NCI-H1105 treated with DMSO at 0.1 percent for 48 hours (cell line): Measurements from ENCODE around the gene TUBA1B.
A peak's percentile ranks its signal among the peaks of the same experiment; 100 is the strongest.
"Not testable (repeated sequence)": the region's sequence is repeated elsewhere in the genome, so short reads cannot be mapped to it uniquely, and the experiment has no call there.

Experiments
- DNase-seq: peaks from one replicate; lab custom pipeline; 2025; lab: John Stamatoyannopoulos, UW

Gene TUBA1B

DNA sequence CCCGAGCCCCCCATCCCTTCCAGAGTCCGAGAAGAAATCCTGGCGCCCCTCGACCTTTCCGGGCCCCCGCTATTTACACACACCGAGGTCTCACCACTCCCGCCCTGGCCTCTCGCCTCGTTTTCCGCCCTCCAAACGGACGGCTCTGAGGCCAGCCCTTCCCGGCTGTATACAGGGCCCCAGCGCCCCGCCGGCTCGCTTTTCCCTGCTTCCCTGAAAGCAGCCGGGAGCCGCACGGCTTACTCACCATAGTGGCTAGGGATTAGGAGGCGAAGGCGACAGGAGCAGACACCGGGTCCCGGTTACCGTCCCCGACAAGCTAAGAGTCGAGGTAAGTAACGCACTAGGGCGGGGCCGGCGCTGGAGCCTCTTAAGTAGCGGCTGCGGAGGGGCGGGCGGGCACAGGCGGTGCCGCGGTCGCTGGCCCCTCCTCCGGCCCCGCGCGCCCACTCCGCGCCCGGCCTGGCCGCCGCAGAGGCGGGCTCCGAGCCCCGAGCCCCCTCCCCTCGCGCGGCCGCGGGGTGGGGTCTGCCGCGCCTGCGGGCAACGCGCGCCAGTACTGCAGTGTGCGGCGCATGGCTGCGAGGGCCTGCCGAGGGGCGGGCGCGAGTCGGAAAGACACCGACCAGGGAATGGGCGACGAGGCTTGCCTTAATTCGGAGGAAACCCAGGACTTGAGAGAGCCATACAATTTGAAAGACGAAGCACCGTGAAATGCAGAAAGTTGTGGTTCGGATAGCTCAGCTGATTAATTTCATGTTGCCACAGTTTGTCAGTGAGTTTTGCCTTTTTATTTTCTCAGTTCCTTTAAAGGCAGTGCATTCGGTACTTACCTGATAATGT is at the start of gene TUBA1B:
TUBA1B (minus strand) TSS at position 345 of the 843 bp plus-strand sequence; CDS start at position 250, 95 bp downstream.
- DNase-seq, result peak; percentile 79

DNA sequence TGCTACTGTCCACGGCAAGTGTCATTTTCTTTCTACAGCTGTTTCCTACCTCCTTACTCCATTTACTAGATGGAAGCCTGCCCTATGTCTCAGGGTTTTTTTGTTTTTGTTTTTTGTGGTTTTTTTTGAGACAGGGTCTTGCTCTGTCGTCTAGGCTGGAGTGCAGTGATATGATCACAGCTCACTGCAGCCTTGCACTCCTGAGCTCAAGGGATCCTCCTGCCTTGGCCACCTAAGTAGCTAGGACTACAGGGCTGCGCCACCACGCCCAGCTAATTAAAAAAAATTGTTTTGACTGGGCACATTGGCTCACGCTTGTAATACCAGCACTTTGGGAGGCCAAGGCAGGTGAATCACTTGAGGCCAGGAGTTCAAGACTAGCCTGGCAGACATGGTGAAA is 43.0 kb upstream of the TUBA1B start:
- no peak for DNase-seq

DNA sequence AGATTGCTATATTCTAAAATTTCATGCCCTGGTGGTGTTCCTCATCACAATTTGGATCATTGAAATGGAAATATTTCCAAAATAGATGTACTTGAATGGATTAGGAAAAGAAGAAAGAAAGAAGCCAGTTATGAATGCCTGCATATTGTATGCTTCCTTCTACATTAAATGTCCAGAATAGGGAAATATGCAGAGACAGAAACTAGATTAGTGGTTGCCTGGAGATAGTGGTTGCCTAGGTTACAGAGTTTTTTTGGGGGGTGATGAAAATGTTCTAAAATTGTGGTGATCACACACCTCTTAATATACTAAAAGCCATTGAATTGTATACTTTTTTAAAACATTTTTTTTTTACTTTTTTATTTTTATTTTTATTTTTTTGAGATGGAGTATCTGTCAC is 39.7 kb upstream of the TUBA1B start:
- DNase-seq, result no peak

DNA sequence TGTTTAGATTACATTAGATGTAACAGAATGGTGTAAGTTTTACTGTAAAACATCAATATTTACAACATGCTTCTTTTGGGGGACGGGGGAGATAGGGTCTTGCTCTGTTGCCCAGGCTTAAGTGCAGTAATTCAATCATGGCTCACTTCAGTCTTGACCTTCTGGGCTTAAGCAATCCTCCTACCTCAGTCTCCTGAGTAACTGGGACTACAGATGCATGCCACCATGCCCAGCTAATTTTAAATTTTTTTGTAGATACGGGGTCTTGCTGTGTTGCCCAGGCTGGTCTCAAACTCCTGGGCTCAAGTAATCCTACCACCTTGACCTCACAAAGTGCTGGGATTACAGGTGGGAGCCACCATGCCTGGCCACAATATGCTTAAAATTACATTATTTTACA is 33.9 kb upstream of the TUBA1B start:
- DNase-seq, result no peak

DNA sequence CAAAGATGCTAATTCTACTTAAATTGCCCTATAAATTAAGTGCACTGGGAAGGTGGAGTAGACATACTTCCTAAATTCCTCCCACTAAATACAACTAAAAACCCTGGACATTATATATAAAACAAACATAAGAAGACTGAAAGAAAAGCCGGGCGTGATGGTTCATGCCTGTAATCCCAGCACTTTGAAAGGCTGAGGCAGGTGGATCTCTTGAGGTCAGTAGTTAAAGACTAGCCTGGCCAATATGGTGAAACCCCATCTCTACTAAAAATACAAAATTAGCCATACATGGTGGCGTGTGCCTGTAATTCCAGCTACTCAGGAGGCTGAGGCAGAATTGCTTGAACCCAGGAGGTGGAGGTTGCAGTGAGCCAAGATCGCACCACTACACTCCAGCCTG is 30.7 kb upstream of the TUBA1B start:
- not testable (repeated sequence) for DNase-seq

DNA sequence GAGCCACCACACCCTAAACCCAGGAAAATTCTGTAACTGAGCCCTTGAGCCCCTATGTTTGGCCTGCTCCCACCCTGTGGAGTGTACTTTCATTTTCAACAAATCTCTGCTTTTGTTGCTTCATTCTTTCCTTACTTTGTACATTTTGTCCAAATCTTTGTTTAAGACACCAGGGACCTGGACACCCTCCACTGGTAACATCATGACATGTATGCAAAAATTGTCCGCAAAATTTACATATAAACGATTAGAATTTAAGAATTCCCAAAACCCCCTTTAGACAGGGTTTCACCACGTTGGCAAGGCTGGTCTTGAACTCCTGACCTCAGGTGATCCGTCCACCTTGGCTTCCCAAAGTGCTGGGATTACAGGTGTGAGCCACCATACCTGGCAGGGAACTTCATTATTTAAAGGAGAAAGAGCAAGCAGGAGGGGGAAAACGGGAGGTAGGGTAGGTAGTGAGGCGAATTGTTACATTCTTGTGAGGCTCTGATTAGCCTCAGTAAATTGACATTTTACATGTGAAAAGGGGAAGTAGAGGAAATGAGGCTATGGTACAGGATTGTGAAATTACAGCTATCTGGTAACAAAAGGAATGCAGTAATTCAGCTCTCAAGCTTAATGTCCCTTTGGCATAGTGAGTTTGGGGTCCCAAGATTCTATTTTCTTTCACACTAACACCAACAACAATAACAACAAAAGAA is 30.0 kb upstream of the TUBA1B start:
- no peak for DNase-seq

DNA sequence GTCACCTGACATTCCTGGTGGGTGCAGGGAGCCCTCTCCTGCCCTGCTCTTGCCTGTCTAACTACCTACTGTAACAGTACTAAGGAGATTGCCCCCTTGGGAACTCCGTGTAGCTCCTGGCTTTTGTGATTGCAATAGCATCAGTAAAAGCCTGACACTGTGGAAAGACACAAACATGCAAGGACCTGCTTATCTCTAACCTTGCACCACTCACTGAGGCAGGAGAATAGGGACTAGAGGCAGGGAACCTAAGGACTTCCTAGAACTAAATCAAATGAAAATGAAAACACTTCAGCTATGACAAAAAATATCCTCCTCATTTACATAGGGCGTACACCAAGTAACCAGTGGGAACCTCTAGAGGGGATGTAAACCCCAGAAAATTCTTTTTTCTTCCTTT is 29.2 kb upstream of the TUBA1B start:
- no peak for DNase-seq

DNA sequence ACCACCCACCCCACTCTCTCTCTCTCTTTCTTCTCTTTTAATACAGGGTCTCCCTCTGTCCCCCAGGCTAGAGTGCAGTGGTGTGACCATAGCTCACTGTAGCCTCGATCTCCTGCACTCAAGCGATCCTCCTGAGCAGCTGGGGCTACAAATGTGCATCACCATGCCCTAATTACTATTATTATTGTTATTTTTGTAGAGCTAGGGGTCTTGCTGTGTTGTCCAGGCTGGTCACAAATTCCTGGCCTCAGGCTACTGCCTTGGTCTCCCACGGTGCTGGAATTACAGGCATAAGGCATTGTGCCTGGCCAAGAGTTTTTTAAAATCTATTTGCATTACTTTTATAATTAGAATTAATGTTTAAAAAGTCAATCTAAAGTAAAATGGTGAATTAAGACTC is 23.0 kb upstream of the TUBA1B start:
- DNase-seq, result no peak

DNA sequence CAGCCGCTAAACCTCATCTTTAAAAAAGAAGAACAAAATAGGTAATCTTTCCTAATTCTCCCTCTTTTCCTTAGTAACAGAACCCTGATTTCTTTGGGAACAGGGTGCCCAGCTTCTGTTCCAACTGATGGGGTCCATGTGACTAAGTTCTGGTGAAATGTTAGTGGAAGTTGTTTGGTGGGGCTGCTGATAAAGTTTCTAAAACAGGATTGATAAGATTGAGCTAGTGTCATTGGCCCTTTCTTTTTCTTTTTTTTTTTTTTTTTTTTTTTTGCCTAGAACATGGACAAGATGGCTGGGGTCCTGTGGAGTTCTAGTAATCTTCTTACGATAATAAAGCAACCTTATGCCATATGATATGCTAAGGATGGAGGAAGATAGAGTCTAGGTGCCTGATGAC is 16.2 kb upstream of the TUBA1B start:
- DNase-seq, result no peak

DNA sequence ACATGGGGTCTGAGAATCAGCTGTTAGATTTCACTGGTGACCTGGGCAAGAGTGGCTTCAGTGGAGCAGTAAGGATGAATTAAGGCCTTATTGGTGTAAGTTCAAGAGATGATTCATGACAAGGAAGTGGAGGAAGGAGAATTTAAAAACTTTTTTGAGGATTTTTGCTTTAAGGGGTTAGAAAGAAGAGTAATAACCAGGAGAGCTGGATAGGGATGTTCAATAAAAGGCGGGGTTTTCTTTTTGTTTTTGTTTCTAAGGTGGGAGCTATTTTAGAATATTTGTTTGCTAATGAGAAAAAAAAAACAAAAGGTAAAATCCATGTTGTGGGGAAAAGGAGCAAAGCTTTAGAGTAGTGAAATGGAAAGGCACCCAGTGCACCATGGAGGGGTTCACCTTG is 15.2 kb upstream of the TUBA1B start:
- DNase-seq, result no peak

DNA sequence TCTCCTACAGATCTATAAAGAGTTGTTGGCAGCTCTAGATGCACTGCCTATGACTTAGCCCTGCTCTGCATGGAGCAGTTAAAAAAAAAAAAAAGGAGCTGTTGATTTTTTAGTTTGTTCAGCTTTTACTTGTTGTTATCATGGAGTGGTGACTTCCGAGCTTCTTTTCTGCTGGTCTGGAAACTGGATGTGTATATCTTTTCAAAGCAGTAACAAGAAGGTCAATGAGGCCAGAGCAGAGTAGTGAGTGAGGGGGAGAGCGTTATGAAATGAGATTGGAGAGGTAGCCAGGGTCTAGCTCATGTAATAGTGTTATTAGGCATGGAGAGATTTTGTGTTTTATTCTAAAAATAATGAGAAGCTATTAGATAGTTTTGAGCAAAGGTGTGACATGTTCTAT is 13.2 kb upstream of the TUBA1B start:
- DNase-seq, result no peak

DNA sequence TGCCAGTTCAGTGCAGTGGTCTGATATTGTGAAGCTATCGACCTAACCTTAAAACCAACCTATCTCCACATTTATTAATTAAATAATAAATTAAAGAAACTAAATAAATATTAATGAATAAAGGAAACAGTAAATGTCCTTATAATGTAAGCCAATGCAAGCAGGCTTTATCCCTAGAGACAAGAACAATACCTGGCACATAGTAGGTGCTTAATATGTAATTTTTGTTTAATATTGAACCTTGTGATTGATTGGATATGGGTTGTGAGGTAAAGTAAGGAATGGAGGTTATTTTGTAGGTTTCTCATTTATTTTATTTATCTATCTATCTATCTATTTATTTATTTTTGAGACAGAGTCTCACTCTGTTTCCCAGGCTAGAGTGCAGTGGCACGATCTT is 7.8 kb upstream of the TUBA1B start:
- DNase-seq, result no peak

DNA sequence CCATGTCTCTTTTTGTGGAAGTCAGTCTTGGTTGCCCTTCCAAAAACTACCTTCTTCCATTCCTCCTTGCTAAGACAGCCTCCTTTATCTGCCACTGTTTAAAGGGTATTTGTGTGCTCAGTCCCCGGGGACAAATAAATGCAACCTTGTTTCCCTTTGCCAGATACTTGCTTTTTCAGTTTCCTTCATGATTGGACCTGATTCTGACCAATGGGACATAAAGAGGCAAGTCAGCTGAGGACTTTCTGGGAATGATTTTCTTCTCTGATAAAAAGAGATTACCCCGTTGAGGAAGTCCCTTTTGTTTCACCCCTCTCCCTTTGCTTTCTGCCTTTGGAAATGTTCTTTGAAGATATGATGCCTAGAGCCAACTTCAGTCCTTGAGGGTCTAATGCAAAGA is 7.4 kb upstream of the TUBA1B start:
- DNase-seq, result no peak

DNA sequence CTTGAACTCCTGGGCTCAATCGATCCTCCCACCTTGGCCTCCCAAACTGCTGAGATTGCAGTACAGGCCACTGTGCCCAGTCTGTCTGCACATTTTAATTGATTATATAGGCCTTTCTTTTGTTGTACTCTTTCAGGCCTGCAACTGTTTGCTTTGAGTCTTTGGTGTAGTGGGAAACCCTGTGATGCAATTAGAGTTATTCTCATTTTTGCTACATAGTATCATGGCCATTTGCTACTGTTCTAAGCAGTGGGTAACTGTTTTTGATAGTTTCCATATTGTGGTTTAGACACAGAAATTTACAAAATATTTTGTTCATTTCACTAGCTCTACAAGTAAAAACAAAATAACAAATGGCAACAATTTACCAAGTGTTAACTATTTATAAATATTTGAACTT is 6.3 kb upstream of the TUBA1B start:
- no peak for DNase-seq

DNA sequence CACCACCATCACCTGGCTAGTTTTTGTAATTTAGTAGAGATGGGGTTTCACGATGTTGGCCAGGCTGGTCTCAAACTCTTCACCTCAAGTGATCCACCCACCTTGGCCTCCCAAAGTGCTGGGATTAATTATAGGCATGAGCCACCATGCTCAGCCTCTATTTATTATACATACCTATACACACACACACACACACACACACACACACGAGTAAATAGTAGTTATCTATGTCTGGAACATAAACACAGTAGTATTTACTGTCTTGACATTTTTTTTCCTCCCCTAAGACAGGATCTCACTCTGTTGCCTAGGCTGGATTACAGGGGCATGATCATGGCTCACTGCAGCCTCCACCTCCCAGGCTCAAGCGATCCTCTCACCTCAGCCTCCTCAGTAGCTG is 5.8 kb upstream of the TUBA1B start:
- not testable (repeated sequence) for DNase-seq

DNA sequence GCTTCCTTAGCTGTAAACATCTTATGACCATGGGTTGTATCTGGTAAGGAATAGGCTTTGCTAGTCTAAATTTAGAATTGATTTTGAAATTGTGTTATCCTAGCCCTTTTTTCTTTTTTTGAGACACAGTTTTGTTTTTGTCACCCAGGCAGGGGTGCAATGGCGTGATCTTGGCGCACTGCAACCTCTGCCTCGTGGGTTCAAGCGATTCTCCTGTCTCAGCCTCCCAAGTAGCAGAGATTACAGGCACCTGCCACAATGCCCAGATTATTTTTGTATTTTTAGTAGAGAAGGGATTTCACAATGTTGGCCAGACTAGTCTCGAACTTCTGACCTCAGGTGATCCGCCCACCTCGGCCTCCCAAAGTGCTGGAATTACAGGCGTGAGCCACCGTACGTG is 2.4 kb upstream of the TUBA1B start:
- no peak for DNase-seq

DNA sequence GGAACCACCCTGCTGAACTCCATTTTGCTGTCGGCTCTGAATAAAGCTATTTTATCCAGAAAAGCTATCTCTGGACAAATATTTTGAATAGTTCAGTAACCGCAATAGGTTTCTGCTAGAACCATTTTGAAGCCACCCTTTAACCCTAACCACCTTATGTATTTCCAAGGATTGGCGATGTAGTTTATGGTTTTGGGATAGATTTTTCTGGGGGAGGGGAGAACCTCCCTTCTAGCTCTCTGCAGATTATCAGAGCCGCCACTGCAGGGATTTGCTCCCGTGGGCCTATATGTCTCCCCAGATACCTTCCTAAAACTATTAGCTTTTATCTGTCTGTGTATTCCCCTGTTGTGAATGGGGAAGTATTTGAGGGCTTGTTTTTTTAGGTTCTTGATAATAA is 1.8 kb upstream of the TUBA1B start:
- DNase-seq, result no peak

DNA sequence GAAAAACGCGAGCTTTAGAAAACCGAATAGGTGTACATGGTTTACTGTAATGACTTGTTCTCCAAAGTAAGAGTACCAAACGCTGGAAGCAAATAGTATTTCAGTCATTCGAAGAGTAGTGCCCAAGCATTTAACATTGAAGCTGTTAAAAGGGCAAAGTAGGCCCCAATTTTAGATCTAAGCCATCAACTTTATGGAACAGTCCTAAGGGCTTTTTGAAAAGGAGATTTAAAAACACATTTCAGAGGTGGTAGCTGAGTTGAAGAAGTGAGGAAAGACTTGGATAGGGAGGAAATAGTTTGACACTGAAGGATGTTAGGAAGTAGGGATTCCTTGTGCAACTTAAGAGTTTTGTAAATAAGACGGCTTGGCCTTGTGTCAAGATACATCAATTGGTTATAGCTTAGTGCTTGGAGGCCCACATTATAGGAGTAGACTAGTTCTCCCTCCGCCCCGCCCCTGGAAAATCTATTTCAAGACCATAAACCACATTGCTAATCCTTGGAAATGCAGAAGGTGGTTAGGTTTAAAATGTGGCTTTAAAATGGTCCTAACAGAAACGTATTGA is 783 bp upstream of the TUBA1B start:
- peak; percentile 55 for DNase-seq

DNA sequence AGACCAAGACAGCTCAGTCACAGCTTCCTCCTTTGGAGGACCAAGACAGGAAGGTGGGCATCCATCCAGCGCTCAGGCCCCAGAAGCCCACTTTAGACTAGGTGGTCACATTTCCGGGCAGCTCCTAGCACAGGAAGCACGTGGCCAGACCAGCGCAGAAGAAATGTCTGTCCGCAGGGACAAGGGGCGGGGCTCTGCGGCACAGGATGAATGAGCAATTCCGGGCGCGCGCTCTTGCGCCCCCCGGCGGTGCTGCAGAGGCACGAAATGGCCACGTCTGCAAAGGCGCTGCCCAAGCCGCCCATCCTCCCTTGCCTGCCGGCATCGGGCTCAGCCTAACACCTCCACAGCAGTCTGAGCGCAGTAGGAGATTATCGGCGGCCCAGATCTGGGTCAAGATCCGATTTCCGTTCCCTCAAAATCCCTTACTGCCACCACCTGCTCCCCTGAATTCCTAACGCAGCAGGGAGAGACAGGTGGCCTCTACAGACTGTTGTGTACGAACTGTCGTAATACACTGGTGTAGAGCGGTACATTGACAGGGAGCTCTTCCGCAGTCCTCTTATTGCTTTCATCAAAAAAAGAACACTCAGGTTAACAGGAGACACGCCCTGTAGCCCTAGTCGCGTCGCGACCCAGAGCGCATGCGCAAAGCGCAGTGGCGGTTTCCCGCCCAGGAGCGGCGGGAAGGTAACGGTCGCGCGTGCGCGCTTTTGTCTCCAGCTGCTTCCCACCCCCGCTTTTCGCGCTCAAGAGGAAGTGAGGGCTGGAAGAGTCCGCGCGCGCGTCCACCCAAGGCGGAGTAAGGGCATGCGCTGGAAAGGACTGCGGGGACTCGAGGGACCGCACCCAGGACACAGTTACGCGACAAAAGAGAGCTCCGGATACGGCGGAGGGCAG is 794 bp downstream of the TUBA1B start:
- DNase-seq, result peak; percentile 71

DNA sequence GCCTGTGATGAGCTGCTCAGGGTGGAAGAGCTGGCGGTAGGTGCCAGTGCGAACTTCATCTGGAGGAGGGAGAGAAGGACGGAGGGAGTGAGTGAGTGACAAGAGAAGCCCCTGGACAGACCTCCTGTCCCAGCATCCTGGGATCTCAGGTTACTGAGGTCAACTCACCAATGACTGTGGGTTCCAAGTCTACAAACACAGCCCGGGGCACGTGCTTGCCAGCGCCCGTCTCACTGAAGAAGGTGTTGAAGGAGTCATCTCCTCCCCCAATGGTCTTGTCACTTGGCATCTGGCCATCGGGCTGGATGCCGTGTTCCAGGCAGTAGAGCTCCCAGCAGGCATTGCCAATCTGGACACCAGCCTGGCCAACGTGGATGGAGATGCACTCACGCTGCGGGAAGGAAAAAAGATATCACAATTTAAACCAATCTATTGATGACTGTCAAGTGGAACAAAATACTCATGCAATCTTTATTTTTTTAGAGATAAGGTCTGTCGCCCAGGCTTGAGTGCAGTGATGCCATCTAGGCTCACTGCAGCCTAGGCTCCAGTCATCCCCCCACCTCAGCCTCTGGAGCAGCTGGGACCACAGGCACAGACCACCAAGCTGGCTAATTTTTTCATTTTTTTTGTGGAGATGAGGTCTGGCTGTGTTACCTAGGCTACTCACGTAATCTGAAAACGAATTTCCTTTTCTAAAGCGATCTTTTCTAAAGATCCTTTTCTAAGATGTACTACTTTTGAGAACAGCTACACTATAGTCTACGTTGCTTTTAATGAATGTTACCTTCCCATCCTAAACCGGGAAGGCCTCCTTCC is 1.7 kb downstream of the TUBA1B start:
- DNase-seq, result no peak

DNA sequence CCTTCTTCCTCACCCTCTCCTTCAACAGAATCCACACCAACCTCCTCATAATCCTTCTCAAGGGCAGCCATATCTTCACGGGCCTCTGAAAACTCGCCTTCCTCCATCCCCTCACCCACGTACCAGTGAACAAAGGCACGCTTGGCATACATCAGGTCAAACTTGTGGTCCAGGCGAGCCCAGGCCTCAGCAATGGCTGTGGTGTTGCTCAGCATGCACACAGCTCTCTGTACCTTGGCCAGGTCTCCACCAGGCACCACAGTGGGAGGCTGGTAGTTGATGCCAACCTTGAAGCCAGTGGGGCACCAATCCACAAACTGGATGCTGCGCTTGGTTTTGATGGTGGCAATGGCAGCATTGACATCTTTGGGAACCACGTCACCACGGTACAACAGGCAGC is 3.2 kb downstream of the TUBA1B start:
- not testable (repeated sequence) for DNase-seq
